Adrenal gland (tissue), 12 donors: ENCODE data around the gene DNAJC10. TPM values are rescaled to one million over a fixed set of nuclear protein-coding genes. Genes with fewer than 3 reads are reported as not detected.

ENCODE experiments used
- DNase-seq, 7 donors: peaks; one replicate each; pipeline ENCODE4 v3.0.0-alpha.2; 2019 to 2020
- H3K27ac ChIP-seq, 5 donors: fragments of 200-600 bp; sonication (generic) in 4 of 5; 1 replicate in 3 of 5; 2 replicates in 2 of 5; pipeline versions ENCODE4 v1.5.1 to v1.8.0; 2016 to 2020; ENCODE audit warnings: mild to moderate bottlenecking in 1 of 5
- H3K27me3 ChIP-seq: fragments of 200-600 bp; 2 replicates; pipeline ENCODE4 v1.8.0; 2021
- H3K36me3 ChIP-seq, 2 donors: fragments of 200-600 bp; replicated peaks in 1 of 2; 1 replicate in 1 of 2; 2 replicates in 1 of 2; pipeline versions ENCODE4 v1.5.1 to v1.8.0; 2018 to 2022
- H3K4me1 ChIP-seq, 2 donors: fragments of 200-600 bp; replicated peaks in 1 of 2; 1 replicate in 1 of 2; 2 replicates in 1 of 2; pipeline versions ENCODE4 v1.5.1 to v1.8.0; 2018 to 2021
- H3K4me3 ChIP-seq, 4 donors: fragments of 200-600 bp; sonication (generic) in 3 of 4; one replicate each; pipeline ENCODE4 v1.5.1; 2016 to 2018
- H3K9me3 ChIP-seq, 3 donors: fragments of 200-600 bp; sonication (generic) in 1 of 3; replicated peaks in 1 of 3; 1 replicate in 2 of 3; 2 replicates in 1 of 3; pipeline versions ENCODE4 v1.5.1 to v1.8.0; 2016 to 2021
- CTCF ChIP-seq, 6 experiments: fragments of 450-650 bp in 4 of 6; fragments of 200-600 bp in 2 of 6; sonication (generic) in 1 of 6; IDR thresholded peaks; 1 replicate in 5 of 6; 2 replicates in 1 of 6; pipeline versions ENCODE4 v1.5.1 to v1.8.0; 2016 to 2021; ENCODE audit warnings: antibody characterized with exemption in 6 of 6, mild to moderate bottlenecking in 2 of 6, moderate library complexity in 1 of 6
- POLR2A ChIP-seq, 2 donors: fragments of 450-650 bp; IDR thresholded peaks; one replicate each; pipeline ENCODE4 v1.6.1; 2017; ENCODE audit warnings: antibody characterized with exemption in 2 of 2, mild to moderate bottlenecking in 2 of 2, moderate library complexity in 1 of 2
- WGBS, 4 donors: extraction: QIAGEN DNeasy Blood & Tissue Kit in 2 of 4; methylation state at CpG; one replicate each; pipeline versions ENCODE4 v1.1.5 to v1.1.7; 2013 to 2017; 5-methylcytosine and 5-hydroxymethylcytosine counted together
- intact Hi-C, 2 donors: fragments of 100-400 bp; cut with DNase I; formaldehyde crosslinking; loops; one replicate each; pipeline versions ENCODE4 v1.14.1 to v1.15.0; 2022 to 2023
- polyA plus RNA-seq, 3 donors: library from polyadenylated mRNA; stranded (reverse); fragments of 200-250 nt in 2 of 3; fragments of 350-450 nt in 1 of 3; fragmentation: Illumina TruSeq in 1 of 3; extraction: RNeasy Lipid Tissue Mini Kit (QIAGEN cat#74804) in 1 of 3; gene quantifications; one replicate each; pipeline ENCODE4 v1.2.3, GENCODE V29; 2013 to 2014
- total RNA-seq, 9 donors: library from RNA; depleted of rRNA in 4 of 9; stranded (reverse); fragments of >200 nt in 4 of 9; fragments of 120-200 nt in 1 of 9; fragmentation: NEBNext Ultra II Directional in 1 of 9; extraction: Animal tissue kit (Norgen Biotek cat#: 25700) in 1 of 9; gene quantifications; one replicate each; pipeline versions ENCODE4 v1.1.0 to v1.2.4, GENCODE V29; 2013 to 2023
- donor health status: healthy with polysubstance abuse.
- donor health status: Bipolar disorder and iron deficiency.
- donor health status: DM: yes; HTN: yes; CAD: no.
- donor health status: DM: no; HTN: no; CAD: no.
- donor health status: DM: no; HTN: no; CAD: no.
- donor health status: DM: yes; HTN: yes; CAD: no.

Gene DNAJC10
- total and polyA plus RNA-seq, 12 donors, result 16.7 to 88.3 (median 41.1) TPM

DNA sequence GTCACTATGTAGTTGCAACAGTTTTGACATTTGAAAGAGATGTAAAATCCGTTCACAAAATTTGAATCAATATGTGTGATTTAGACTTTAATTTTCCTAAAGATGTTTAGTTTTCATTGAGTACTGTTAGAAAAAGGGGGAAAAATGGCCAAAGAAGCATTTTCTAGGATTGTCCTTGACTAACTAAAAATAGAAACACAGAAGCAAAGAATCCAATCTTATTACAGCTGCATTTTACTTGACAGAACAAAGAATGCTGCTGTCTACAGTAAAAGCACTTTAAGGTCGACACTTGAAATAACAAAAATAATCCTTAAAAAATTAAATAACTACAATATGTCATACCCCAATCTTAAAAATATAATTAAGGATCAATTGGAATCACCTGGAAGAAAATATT, 101.5 kb downstream of the DNAJC10 start:
- WGBS, 4 donors, result 37 to 48% (median 40%) methylated on average over 2 of the region's 2 CpGs
- H3K27ac ChIP-seq, result no peak overlapping the region

GRCh38 chr2:182818501-182818900, 102.4 kb downstream of the DNAJC10 start:
- intact Hi-C loops, result no loop called here
- H3K36me3 ChIP-seq, result no peaks in the 10 kb centered on the region
- 84 to 89% (median 86%) methylated on average over 3 of the region's 3 CpGs for WGBS, 4 donors
- DNase-seq, result no peak
- TF ChIP-seq POLR2A (IDR thresholded peaks at IDR 0.05), result no peak
- no peak for TF ChIP-seq CTCF (IDR thresholded peaks at IDR 0.05)
- H3K4me3 ChIP-seq, result no peak overlapping the region
- no peaks in the 10 kb centered on the region for H3K9me3 ChIP-seq
- peaks cover 0 to 10% of the 10 kb centered on the region in 2 donors for H3K4me1 ChIP-seq
- no peaks in the 10 kb centered on the region for H3K27me3 ChIP-seq
- H3K27ac ChIP-seq, result no peak overlapping the region

More for the DNA sequence above, 101.5 kb downstream of the DNAJC10 start:
- Histone ChIP-seq H3K36me3 (no peaks in the 10 kb centered on the region), H3K9me3 (no peaks in the 10 kb centered on the region), H3K4me3 (no peak overlapping the region), H3K4me1 (peaks cover 0 to 10% of the 10 kb centered on the region in 2 donors), H3K27me3 (no peaks in the 10 kb centered on the region)
- intact Hi-C loops, result no loop called here
- TF ChIP-seq POLR2A (IDR thresholded peaks at IDR 0.05) (no peak), CTCF (IDR thresholded peaks at IDR 0.05) (no peak)
- DNase-seq, result no peak

DNA sequence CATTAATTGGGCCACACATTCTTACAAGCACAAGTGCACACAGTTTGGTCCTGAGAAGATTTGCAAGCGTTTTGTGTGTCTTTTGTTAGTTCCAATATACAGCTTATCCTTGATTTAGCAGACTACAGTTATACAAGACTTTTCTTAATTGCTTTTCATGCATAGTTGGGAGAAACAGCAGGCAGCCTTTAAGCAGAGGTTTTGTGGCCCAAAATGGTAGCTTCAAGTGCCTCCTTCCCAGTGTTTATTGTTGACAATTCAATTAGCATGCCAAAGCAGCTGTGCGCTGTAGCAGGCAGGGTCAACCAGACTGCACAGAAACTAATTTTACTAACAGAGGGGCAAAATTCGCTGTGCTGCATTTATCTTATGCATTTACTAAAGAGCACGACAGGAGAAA, 102.9 kb downstream of the DNAJC10 start:
- no peaks in the 10 kb centered on the region for H3K36me3 ChIP-seq
- no peaks in the 10 kb centered on the region for H3K27me3 ChIP-seq
- peaks cover 0 to 10% of the 10 kb centered on the region in 2 donors for H3K4me1 ChIP-seq
- no peak for TF ChIP-seq POLR2A (IDR thresholded peaks at IDR 0.05)
- TF ChIP-seq CTCF (IDR thresholded peaks at IDR 0.05), result no peak
- intact Hi-C loops, result no loop called here
- DNase-seq, result no peak
- H3K27ac ChIP-seq, result no peak overlapping the region
- H3K9me3 ChIP-seq, result no peaks in the 10 kb centered on the region
- WGBS, 4 donors, result 79 to 95% (median 88%) methylated on average over 4 of the region's 4 CpGs
- H3K4me3 ChIP-seq, result no peak overlapping the region

- DNase-seq, result no peak
- Histone ChIP-seq H3K36me3 (no peaks in the 10 kb centered on the region), H3K4me3 (no peak overlapping the region), H3K9me3 (no peaks in the 10 kb centered on the region), H3K4me1 (peaks cover 0 to 10% of the 10 kb centered on the region in 2 donors), H3K27me3 (no peaks in the 10 kb centered on the region), H3K27ac (no peak overlapping the region)
- intact Hi-C loops, result no loop called here
- 95 to 100% (median 96%) methylated on average over 4 of the region's 4 CpGs for WGBS, 4 donors
- TF ChIP-seq CTCF (IDR thresholded peaks at IDR 0.05), result no peak
- no peak for TF ChIP-seq POLR2A (IDR thresholded peaks at IDR 0.05)
Measured at GRCh38 chr2:182819412-182819811, 103.4 kb downstream of the DNAJC10 start.
